Activated T-helper 2 cell treated with anti-CD3 and anti-CD28 coated beads, Interferon-gamma antibody, Interleukin-2, Interleukin-4, amounts not matched to agents 10 μg/mL and 5 μg/mL and 100 μg/mL, durations not matched to agents 14 hours and 24 hours and 36 hours (primary cell): ENCODE measurements around the gene ATP1A4. TPM values are rescaled to one million over a fixed set of nuclear protein-coding genes. Genes with fewer than 3 reads are reported as not detected.
A peak's percentile ranks its signal among the peaks of the same experiment; 100 is the strongest.

Experiments
- DNase-seq: peaks from one replicate; pipeline ENCODE4 v3.0.0; 2021; ENCODE audit warnings: low spot score
- H3K27ac Mint-ChIP-seq: one replicate; pipeline ENCODE4 v1.8.0; 2021; ENCODE audit warnings: mixed read lengths
- H3K27me3 Mint-ChIP-seq: one replicate; pipeline ENCODE4 v1.8.0; 2021; ENCODE audit warnings: low read depth, mixed read lengths
- H3K36me3 Mint-ChIP-seq: one replicate; pipeline ENCODE4 v1.8.0; 2021; ENCODE audit warnings: low read depth, mixed read lengths
- H3K4me1 Mint-ChIP-seq: one replicate; pipeline ENCODE4 v1.8.0; 2021; ENCODE audit warnings: low read depth, mixed read lengths
- H3K4me3 Mint-ChIP-seq: one replicate; pipeline ENCODE4 v1.8.0; 2021; ENCODE audit warnings: low read depth, mild to moderate bottlenecking, moderate library complexity, mixed read lengths
- H3K9me3 Mint-ChIP-seq: one replicate; pipeline ENCODE4 v1.8.0; 2021; ENCODE audit warnings: mixed read lengths
- intact Hi-C: fragments of 100-400 bp; cut with micrococcal nuclease; formaldehyde crosslinking; loops from one replicate; pipeline ENCODE4 v1.15.1; 2023
- total RNA-seq: library from RNA; stranded (reverse); gene quantifications from 2 replicates; pipeline ENCODE4 v1.2.3, GENCODE V29; 2022

The ATP1A4 gene
- total RNA-seq, 1 donor from 2014 or later = 0.55 TPM

- no peaks in the 10 kb centered on the region for H3K36me3 Mint-ChIP-seq
- peaks cover 5% of the 10 kb centered on the region for H3K4me1 Mint-ChIP-seq
- no peak for DNase-seq
- no peak overlapping the region for H3K4me3 Mint-ChIP-seq
- no peak overlapping the region for H3K27ac Mint-ChIP-seq
- intact Hi-C loops = no loop called here
- peaks cover 17% of the 10 kb centered on the region for H3K27me3 Mint-ChIP-seq
- no peaks in the 10 kb centered on the region for H3K9me3 Mint-ChIP-seq
These were observed 8.4 kb downstream of the ATP1A4 start for GRCh38 chr1:160159846-160160245.

GRCh38 chr1:160161965-160162705, 10.7 kb downstream of the ATP1A4 start:
- Mint-ChIP-seq H3K4me3 (no peak overlapping the region), H3K9me3 (no peaks in the 10 kb centered on the region), H3K27me3 (peaks cover 13% of the 10 kb centered on the region), H3K27ac (no peak overlapping the region), H3K4me1 (peaks cover 6% of the 10 kb centered on the region), H3K36me3 (no peaks in the 10 kb centered on the region)
- DNase-seq = no peak
- intact Hi-C loops = no loop called here

- Mint-ChIP-seq H3K27me3 (peaks cover 9% of the 10 kb centered on the region), H3K4me3 (no peak overlapping the region), H3K36me3 (no peaks in the 10 kb centered on the region), H3K27ac (no peak overlapping the region), H3K9me3 (no peaks in the 10 kb centered on the region), H3K4me1 (peaks cover 3% of the 10 kb centered on the region)
- intact Hi-C loops = no loop called here
- DNase-seq = no peak
These were observed 11.5 kb downstream of the ATP1A4 start for GRCh38 chr1:160162931-160163330.

- peaks cover 3% of the 10 kb centered on the region for H3K4me1 Mint-ChIP-seq
- no peaks in the 10 kb centered on the region for H3K36me3 Mint-ChIP-seq
- intact Hi-C loops = no loop called here
- H3K27me3 Mint-ChIP-seq = peaks cover 7% of the 10 kb centered on the region
- no peak for DNase-seq
- H3K27ac Mint-ChIP-seq = no peak overlapping the region
- no peaks in the 10 kb centered on the region for H3K9me3 Mint-ChIP-seq
- no peak overlapping the region for H3K4me3 Mint-ChIP-seq
These were observed 12.2 kb downstream of the ATP1A4 start for GRCh38 chr1:160163615-160164014.

- no peak for DNase-seq
- Mint-ChIP-seq H3K9me3 (no peaks in the 10 kb centered on the region), H3K27me3 (peaks cover 5% of the 10 kb centered on the region), H3K4me3 (no peak overlapping the region), H3K36me3 (no peaks in the 10 kb centered on the region), H3K27ac (no peak overlapping the region), H3K4me1 (peaks cover 4% of the 10 kb centered on the region)
- intact Hi-C loops = no loop called here
These were observed 12.7 kb downstream of the ATP1A4 start for GRCh38 chr1:160164121-160164520.

GRCh38 chr1:160166166-160166868, 14.9 kb downstream of the ATP1A4 start:
- Mint-ChIP-seq H3K27ac (no peak overlapping the region), H3K27me3 (peaks cover 5% of the 10 kb centered on the region), H3K9me3 (no peaks in the 10 kb centered on the region), H3K4me3 (no peak overlapping the region), H3K36me3 (no peaks in the 10 kb centered on the region), H3K4me1 (peaks cover 12% of the 10 kb centered on the region)
- intact Hi-C loops = no loop called here
- DNase-seq = no peak

GRCh38 chr1:160167056-160167455, 15.7 kb downstream of the ATP1A4 start:
- no peaks in the 10 kb centered on the region for H3K36me3 Mint-ChIP-seq
- no peak overlapping the region for H3K27ac Mint-ChIP-seq
- intact Hi-C loops = no loop called here
- H3K9me3 Mint-ChIP-seq = no peaks in the 10 kb centered on the region
- no peak overlapping the region for H3K4me3 Mint-ChIP-seq
- DNase-seq = no peak
- H3K27me3 Mint-ChIP-seq = peaks cover 8% of the 10 kb centered on the region
- peaks cover 10% of the 10 kb centered on the region for H3K4me1 Mint-ChIP-seq

GRCh38 chr1:160167580-160167979, 16.2 kb downstream of the ATP1A4 start:
- no peaks in the 10 kb centered on the region for H3K9me3 Mint-ChIP-seq
- H3K36me3 Mint-ChIP-seq = no peaks in the 10 kb centered on the region
- DNase-seq = no peak
- H3K27ac Mint-ChIP-seq = no peak overlapping the region
- intact Hi-C loops = no loop called here
- peaks cover 8% of the 10 kb centered on the region for H3K27me3 Mint-ChIP-seq
- H3K4me1 Mint-ChIP-seq = peaks cover 10% of the 10 kb centered on the region
- no peak overlapping the region for H3K4me3 Mint-ChIP-seq

- Mint-ChIP-seq H3K36me3 (no peaks in the 10 kb centered on the region), H3K4me1 (peaks cover 10% of the 10 kb centered on the region), H3K9me3 (no peaks in the 10 kb centered on the region), H3K27ac (no peak overlapping the region), H3K4me3 (no peak overlapping the region), H3K27me3 (peaks cover 8% of the 10 kb centered on the region)
- DNase-seq = no peak
- intact Hi-C loops = no loop called here
These were observed 16.6 kb downstream of the ATP1A4 start for GRCh38 chr1:160168016-160168415.

GRCh38 chr1:160168609-160169369, 17.4 kb downstream of the ATP1A4 start:
- intact Hi-C loops = no loop called here
- peak overlapping the region; percentile 23 for H3K27ac Mint-ChIP-seq
- H3K27me3 Mint-ChIP-seq = peaks cover 13% of the 10 kb centered on the region
- H3K9me3 Mint-ChIP-seq = no peaks in the 10 kb centered on the region
- no peaks in the 10 kb centered on the region for H3K36me3 Mint-ChIP-seq
- peaks cover 10% of the 10 kb centered on the region for H3K4me1 Mint-ChIP-seq
- no peak overlapping the region for H3K4me3 Mint-ChIP-seq
- no peak for DNase-seq

GRCh38 chr1:160169553-160170399, 18.4 kb downstream of the ATP1A4 start:
- H3K27me3 Mint-ChIP-seq = peaks cover 12% of the 10 kb centered on the region
- no peak for DNase-seq
- peak overlapping the region; percentile 23 for H3K27ac Mint-ChIP-seq
- no peaks in the 10 kb centered on the region for H3K9me3 Mint-ChIP-seq
- intact Hi-C loops = no loop called here
- H3K36me3 Mint-ChIP-seq = no peaks in the 10 kb centered on the region
- no peak overlapping the region for H3K4me3 Mint-ChIP-seq
- H3K4me1 Mint-ChIP-seq = peaks cover 10% of the 10 kb centered on the region

GRCh38 chr1:160171354-160171753, 20.0 kb downstream of the ATP1A4 start:
- intact Hi-C loops = no loop called here
- DNase-seq = no peak
- H3K9me3 Mint-ChIP-seq = no peaks in the 10 kb centered on the region
- no peak overlapping the region for H3K27ac Mint-ChIP-seq
- no peak overlapping the region for H3K4me3 Mint-ChIP-seq
- no peaks in the 10 kb centered on the region for H3K36me3 Mint-ChIP-seq
- H3K27me3 Mint-ChIP-seq = peaks cover 16% of the 10 kb centered on the region
- H3K4me1 Mint-ChIP-seq = peaks cover 10% of the 10 kb centered on the region
